Gastrocnemius medialis (tissue), 4 donors: ENCODE measurements around the gene KCNH8. TPM values are rescaled to one million over a fixed set of nuclear protein-coding genes. Genes with fewer than 3 reads are reported as not detected.

Experiments
- ATAC-seq, 2 donors: fragments of 150-250 bp; one replicate each; pipeline ENCODE4 v1.9.1; 2016
- DNase-seq, 2 donors: peaks; one replicate each; pipeline ENCODE4 v3.0.0-alpha.2; 2019
- H3K27ac ChIP-seq, 4 donors: fragments of 200-600 bp; sonication (generic); 1 replicate in 1 of 4; 2 replicates in 3 of 4; pipeline ENCODE4 v1.5.1; 2016 to 2018; ENCODE audit warnings: mild to moderate bottlenecking in 2 of 4, moderate library complexity in 1 of 4
- H3K27me3 ChIP-seq, 3 donors: fragments of 200-600 bp; sonication (generic) in 2 of 3; 1 replicate in 1 of 3; 2 replicates in 2 of 3; pipeline versions ENCODE4 v1.5.1 to v1.6.0; 2016 to 2019; ENCODE audit warnings: mild to moderate bottlenecking in 1 of 3, moderate library complexity in 1 of 3
- H3K36me3 ChIP-seq, 2 donors: fragments of 200-600 bp; sonication (generic) in 1 of 2; one replicate each; pipeline ENCODE4 v1.5.1; 2017 to 2018
- H3K4me1 ChIP-seq, 2 donors: fragments of 200-600 bp; sonication (generic) in 1 of 2; one replicate each; pipeline ENCODE4 v1.5.1; 2016 to 2017; ENCODE audit warnings: mild to moderate bottlenecking in 2 of 2
- H3K4me3 ChIP-seq, 4 donors: fragments of 200-600 bp; sonication (generic) in 3 of 4; 1 replicate in 1 of 4; 2 replicates in 3 of 4; pipeline ENCODE4 v1.5.1; 2016 to 2019; ENCODE audit warnings: mild to moderate bottlenecking in 2 of 4
- H3K9me3 ChIP-seq, 3 donors: fragments of 200-600 bp; sonication (generic) in 2 of 3; 1 replicate in 1 of 3; 2 replicates in 2 of 3; pipeline ENCODE4 v1.5.1; 2016 to 2019
- CTCF ChIP-seq, 5 experiments: fragments of 450-650 bp in 3 of 5; fragments of 200-600 bp in 2 of 5; sonication (generic) in 2 of 5; IDR thresholded peaks in 4 of 5; conservative IDR thresholded peaks in 1 of 5; 1 replicate in 4 of 5; 2 replicates in 1 of 5; pipeline ENCODE4 v1.5.1; 2016 to 2019; ENCODE audit warnings: antibody characterized with exemption in 5 of 5, mild to moderate bottlenecking in 3 of 5, moderate library complexity in 3 of 5
- POLR2A ChIP-seq, 2 donors: fragments of 450-650 bp; IDR thresholded peaks; one replicate each; pipeline ENCODE4 v1.6.1; 2017; ENCODE audit warnings: antibody characterized with exemption in 2 of 2, mild to moderate bottlenecking in 2 of 2, moderate library complexity in 2 of 2
- in situ Hi-C, 4 donors: fragments of 200-750 bp; cut with MboI; loops; one replicate each; pipeline versions ENCODE4 v1.15.0 to v1.8.0; 2017; ENCODE audit warnings: low sequenced_read_pairs in 4 of 4
- intact Hi-C: fragments of 100-400 bp; cut with DNase I; formaldehyde crosslinking; loops from one replicate; pipeline ENCODE4 v1.15.1; 2023; ENCODE audit warnings: low total_unique reads
- total RNA-seq, 4 donors: library from RNA; depleted of rRNA; stranded (reverse); fragments of >200 nt; gene quantifications; one replicate each; pipeline versions ENCODE4 v1.1.0 to v1.2.3, GENCODE V29; 2016

Gene KCNH8
- total RNA-seq, 4 donors from 2014 or later = not detected

DNA sequence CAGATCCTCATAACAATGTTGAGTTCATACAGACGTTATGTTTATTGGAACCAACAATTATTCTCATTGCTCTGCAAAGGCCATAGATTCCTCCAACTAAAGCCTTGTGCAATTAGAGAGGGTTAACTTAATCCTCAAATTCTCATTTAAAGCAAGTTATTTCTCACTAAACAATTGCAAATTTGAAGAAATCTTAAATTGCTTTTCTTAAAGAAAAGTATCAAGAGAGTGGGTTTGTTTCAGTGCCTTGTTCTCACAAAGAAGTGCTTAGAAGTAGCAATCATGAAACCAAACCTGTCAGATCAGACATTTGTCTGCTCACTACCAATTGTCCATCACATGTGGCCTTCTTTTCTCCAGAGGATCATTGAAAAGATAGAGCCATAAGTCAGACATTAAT is 124.8 kb downstream of the KCNH8 start:
- intact Hi-C loops = no loop called here

DNA sequence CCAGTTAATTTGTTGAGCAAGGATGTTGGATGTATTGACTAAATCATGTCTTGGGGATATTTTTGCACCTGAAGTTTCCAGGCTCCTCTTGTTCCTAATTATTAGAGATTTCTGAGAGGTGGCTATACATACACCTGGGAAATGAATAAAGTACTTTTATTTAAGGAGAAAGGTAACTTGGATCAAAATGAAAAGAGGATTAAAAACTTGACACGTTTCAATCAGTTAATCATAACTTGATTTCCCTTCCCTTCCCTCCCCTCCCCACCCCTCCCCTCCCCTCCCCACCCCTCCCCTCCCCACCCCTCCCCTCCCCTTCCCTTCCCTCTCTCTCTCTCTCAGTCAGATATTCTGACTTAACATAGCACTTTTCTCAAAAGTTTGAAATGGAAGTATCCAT is 126.3 kb downstream of the KCNH8 start:
- Histone ChIP-seq H3K36me3 (no peaks in the 10 kb centered on the region), H3K9me3 (no peaks in the 10 kb centered on the region), H3K27ac (no peak overlapping the region), H3K4me1 (no peaks in the 10 kb centered on the region), H3K4me3 (no peak overlapping the region), H3K27me3 (no peaks in the 10 kb centered on the region)
- intact Hi-C loops = no loop called here
- TF ChIP-seq POLR2A (IDR thresholded peaks at IDR 0.05) = no peak
- TF ChIP-seq CTCF (IDR thresholded peaks at IDR 0.05 in 4 of 5, conservative IDR thresholded peaks at IDR 0.05 in 1 of 5) = no peak
- in situ Hi-C loops = no loop called here
- ATAC-seq (no peak), DNase-seq (no peak)

More for the DNA sequence above, 124.8 kb downstream of the KCNH8 start:
- H3K4me3 ChIP-seq = no peak overlapping the region
- DNase-seq = no peak
- TF ChIP-seq POLR2A (IDR thresholded peaks at IDR 0.05) (no peak), CTCF (IDR thresholded peaks at IDR 0.05 in 4 of 5, conservative IDR thresholded peaks at IDR 0.05 in 1 of 5) (no peak)
- no peaks in the 10 kb centered on the region for H3K36me3 ChIP-seq
- ATAC-seq = no peak
- no peaks in the 10 kb centered on the region for H3K9me3 ChIP-seq
- in situ Hi-C loops = no loop called here
- H3K4me1 ChIP-seq = no peaks in the 10 kb centered on the region
- no peak overlapping the region for H3K27ac ChIP-seq
- H3K27me3 ChIP-seq = no peaks in the 10 kb centered on the region

DNA sequence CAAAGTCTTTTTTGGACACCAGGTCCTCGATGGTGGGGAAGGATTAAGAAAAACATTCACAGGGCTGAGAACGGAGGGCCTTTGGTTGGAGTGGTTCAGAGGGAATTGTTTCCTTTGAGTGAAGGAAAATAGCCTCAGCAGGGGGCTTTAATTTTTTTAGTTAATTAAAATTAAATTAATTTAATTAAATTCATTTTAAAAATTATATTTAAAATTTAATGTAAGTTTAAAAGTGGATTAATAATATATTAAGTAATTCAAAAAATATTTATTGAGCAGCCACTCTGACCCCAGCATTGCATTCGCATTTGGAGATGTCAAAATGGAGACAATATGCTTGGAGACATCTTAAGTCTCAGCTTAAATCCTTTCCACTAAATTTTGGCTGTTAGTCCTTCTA is 136.7 kb downstream of the KCNH8 start:
- Histone ChIP-seq H3K27ac (no peak overlapping the region), H3K27me3 (no peaks in the 10 kb centered on the region), H3K4me3 (no peak overlapping the region), H3K9me3 (no peaks in the 10 kb centered on the region), H3K4me1 (no peaks in the 10 kb centered on the region), H3K36me3 (no peaks in the 10 kb centered on the region)
- DNase-seq = no peak
- ATAC-seq = no peak
- TF ChIP-seq CTCF (IDR thresholded peaks at IDR 0.05 in 4 of 5, conservative IDR thresholded peaks at IDR 0.05 in 1 of 5) (no peak), POLR2A (IDR thresholded peaks at IDR 0.05) (no peak)
- intact Hi-C loops = no loop called here
- in situ Hi-C loops = no loop called here

DNA sequence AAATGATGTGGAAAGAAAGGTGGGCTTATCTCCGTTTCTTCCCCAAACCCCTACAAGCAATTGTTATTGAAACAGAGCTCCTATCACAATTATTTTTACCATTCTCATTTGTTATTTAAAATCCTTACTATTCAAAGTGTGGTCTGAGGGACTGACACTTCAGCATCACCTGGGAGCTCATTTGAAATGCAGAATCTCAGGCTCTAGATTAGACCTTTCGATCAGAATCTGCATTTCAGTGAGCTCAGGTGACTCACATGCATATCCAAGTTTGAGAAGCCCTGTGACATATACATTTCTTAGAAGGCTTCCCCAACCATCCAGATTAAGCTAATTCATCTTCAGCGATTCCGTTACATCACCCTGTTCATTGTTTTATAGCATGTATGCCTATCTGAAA is 145.0 kb downstream of the KCNH8 start:
- intact Hi-C loops = no loop called here

More for the DNA sequence above, 145.0 kb downstream of the KCNH8 start:
- no peaks in the 10 kb centered on the region for H3K27me3 ChIP-seq
- H3K36me3 ChIP-seq = no peaks in the 10 kb centered on the region
- TF ChIP-seq POLR2A (IDR thresholded peaks at IDR 0.05) (no peak), CTCF (IDR thresholded peaks at IDR 0.05 in 4 of 5, conservative IDR thresholded peaks at IDR 0.05 in 1 of 5) (no peak)
- no peak overlapping the region for H3K27ac ChIP-seq
- H3K4me1 ChIP-seq = no peaks in the 10 kb centered on the region
- no peaks in the 10 kb centered on the region for H3K9me3 ChIP-seq
- no peak overlapping the region for H3K4me3 ChIP-seq
- DNase-seq (no peak), ATAC-seq (no peak)
- in situ Hi-C loops = no loop called here
